ENCODE data around the gene MIOX. TPM values are rescaled to one million over a fixed set of nuclear protein-coding genes. Genes with fewer than 3 reads are reported as not detected.
A peak's percentile ranks its signal among the peaks of the same experiment; 100 is the strongest.

MIOX gene
- polyA plus RNA-seq, 1 experiment, result 0.14 TPM

GRCh38 chr22:50504369-50505211, 17.9 kb downstream of the MIOX start:
- CTCF ChIA-PET, result no interaction called here
- H3K4me3 ChIP-seq (ENCODE audit: low read depth, low read length), result no peak overlapping the region
- no peak for DNase-seq (ENCODE audit: low read depth, low spot score)
- no peaks in the 10 kb centered on the region for H3K27me3 ChIP-seq (ENCODE audit: control insufficient read depth, insufficient read depth, low read length)
- TF ChIP-seq CTCF (IDR thresholded peaks at IDR 0.05; ENCODE audit: low read depth, low read length), result no peak
- H3K27ac ChIP-seq (ENCODE audit: low read depth, low read length), result no peak overlapping the region
- POLR2A ChIA-PET, result no interaction called here
- H3K9me3 ChIP-seq (ENCODE audit: control insufficient read depth, insufficient read depth, low read length), result no peaks in the 10 kb centered on the region; the same call in 1 of the 2 replicates

- ChIA-PET POLR2A (no interaction called here), CTCF (no interaction called here)
- Histone ChIP-seq H3K27ac (ENCODE audit: low read depth, low read length) (no peak overlapping the region), H3K4me3 (ENCODE audit: low read depth, low read length) (no peak overlapping the region), H3K27me3 (ENCODE audit: control insufficient read depth, insufficient read depth, low read length) (no peaks in the 10 kb centered on the region), H3K9me3 (ENCODE audit: control insufficient read depth, insufficient read depth, low read length) (no peaks in the 10 kb centered on the region; the same call in 1 of the 2 replicates)
- TF ChIP-seq CTCF (IDR thresholded peaks at IDR 0.05; ENCODE audit: low read depth, low read length), result no peak
- no peak for DNase-seq (ENCODE audit: low read depth, low spot score)
These were observed 18.7 kb downstream of the MIOX start for GRCh38 chr22:50505276-50505775.

GRCh38 chr22:50505776-50506610, 19.3 kb downstream of the MIOX start:
- no peak overlapping the region for H3K27ac ChIP-seq (ENCODE audit: low read depth, low read length)
- H3K27me3 ChIP-seq (ENCODE audit: control insufficient read depth, insufficient read depth, low read length), result no peaks in the 10 kb centered on the region
- peak overlapping the region; percentile 99 for H3K4me3 ChIP-seq (ENCODE audit: low read depth, low read length)
- no peak for TF ChIP-seq CTCF (IDR thresholded peaks at IDR 0.05; ENCODE audit: low read depth, low read length)
- POLR2A ChIA-PET, result interaction anchor here (0.6 kb wide), 1 partner anchor 48 kb away, joined by 3 read pairs; no protein-coding TSS in a partner anchor
- CTCF ChIA-PET, result interaction anchor here (0.6 kb wide), 1 partner anchor 8 kb away, joined by 3 read pairs; no protein-coding TSS in a partner anchor
- DNase-seq (ENCODE audit: low read depth, low spot score), result no peak
- H3K9me3 ChIP-seq (ENCODE audit: control insufficient read depth, insufficient read depth, low read length), result no peaks in the 10 kb centered on the region; the same call in 1 of the 2 replicates

GRCh38 chr22:50506611-50507420, 20.2 kb downstream of the MIOX start:
- no peaks in the 10 kb centered on the region for H3K27me3 ChIP-seq (ENCODE audit: control insufficient read depth, insufficient read depth, low read length)
- H3K9me3 ChIP-seq (ENCODE audit: control insufficient read depth, insufficient read depth, low read length), result no peaks in the 10 kb centered on the region; the same call in 1 of the 2 replicates
- TF ChIP-seq CTCF (IDR thresholded peaks at IDR 0.05; ENCODE audit: low read depth, low read length), result no peak
- POLR2A ChIA-PET, result interaction anchor here (1.0 to 1.9 kb wide), 2 partner anchors 19 to 76 kb away, joined by 11 to 29 read pairs; partner anchors contain the start of genes CHKB and SCO2
- H3K4me3 ChIP-seq (ENCODE audit: low read depth, low read length), result peak overlapping the region; percentile 99
- peak overlapping the region; percentile 47 for H3K27ac ChIP-seq (ENCODE audit: low read depth, low read length)
- DNase-seq (ENCODE audit: low read depth, low spot score), result no peak
- CTCF ChIA-PET, result interaction anchor here (0.6 to 4.2 kb wide), 3 partner anchors 9 to 56 kb away, joined by 3 to 28 read pairs (median 7); partner anchors contain the start of genes SCO2 and SYCE3

Measured in AG04450 (cell line).